NCI-H2107 treated with DMSO at 0.1 percent for 48 hours (cell line): Measurements from ENCODE around the gene FGF23.

Experiments used
- DNase-seq: peaks from one replicate; lab custom pipeline; 2025; ENCODE audit not compliant: unreplicated experiment; lab: John Stamatoyannopoulos, UW

Gene FGF23

DNA sequence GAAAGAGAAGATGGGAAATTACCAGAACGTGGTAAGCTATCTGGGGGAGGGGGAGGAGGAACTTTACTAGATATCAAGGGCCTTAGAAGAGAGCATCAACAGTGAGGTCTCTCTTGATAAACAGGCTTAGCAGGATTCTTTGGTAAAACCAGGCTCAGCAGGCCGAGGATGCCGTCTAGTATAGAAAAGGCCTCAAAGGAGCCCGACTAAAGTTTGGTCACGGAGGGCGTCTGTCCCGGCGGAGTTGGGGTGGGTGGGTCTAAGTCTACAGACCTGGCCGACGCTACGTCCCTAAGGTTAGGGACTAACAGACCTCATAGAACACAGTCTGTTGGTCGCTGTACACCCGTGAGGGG is 59.0 kb downstream of the FGF23 start:
- DNase-seq = no peak
